HTR-8/SVneo (cell line): Measurements from ENCODE around the gene USP48.
A peak's percentile ranks its signal among the peaks of the same experiment; 100 is the strongest.
"Not testable (repeated sequence)": the region's sequence is repeated elsewhere in the genome, so short reads cannot be mapped to it uniquely, and the experiment has no call there.

Experiments
- DNase-seq: peaks from one replicate; pipeline ENCODE4 v3.0.0; 2011; ENCODE audit warnings: low spot score, mixed read lengths; ENCODE audit not compliant: insufficient read length
- FAIRE-seq: peaks from 2 replicates; lab custom pipeline; 2011; peaks lifted over from hg19 to GRCh38; lab: Jason Lieb, UNC

Gene USP48

GRCh38 chr1:21643624-21644023 is 139.3 kb downstream of the USP48 start:
- no peak for FAIRE-seq

DNA sequence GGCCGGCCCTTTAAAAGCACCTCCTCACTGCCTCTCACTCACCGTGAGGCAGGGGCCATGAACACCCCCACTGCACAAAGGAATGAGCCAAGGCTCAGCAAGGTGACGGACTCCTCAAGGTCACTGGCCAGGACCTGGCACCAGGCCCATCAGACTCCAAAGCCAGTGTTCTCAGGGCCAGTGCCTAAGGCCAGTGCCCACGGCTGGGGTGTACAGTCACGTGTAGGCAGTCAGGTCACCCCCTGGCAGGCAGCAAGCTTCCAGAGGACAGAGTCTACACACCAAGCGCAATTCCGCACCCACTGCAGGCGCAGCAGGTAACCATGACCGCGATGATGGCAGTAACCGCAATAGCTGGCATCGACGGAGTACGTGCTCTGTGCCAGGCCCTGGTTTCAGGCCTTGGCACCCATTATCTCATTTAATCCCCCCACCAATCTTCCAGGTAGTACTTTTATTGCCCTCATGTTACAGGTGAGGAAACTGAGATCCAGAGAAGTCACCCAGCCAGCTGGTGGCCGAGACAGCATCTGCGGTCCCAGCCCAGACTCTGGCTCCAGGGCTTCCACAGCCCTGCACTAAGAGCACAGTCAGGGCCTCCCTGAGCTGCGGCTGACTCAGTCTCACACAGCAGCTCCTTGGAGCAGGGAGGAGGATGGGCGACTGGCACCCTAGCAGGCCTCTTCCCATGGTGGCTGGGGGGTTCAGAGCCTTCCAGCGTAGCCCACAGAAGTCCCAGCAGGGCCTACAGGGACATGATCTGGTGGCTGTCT is 140.8 kb downstream of the USP48 start:
- FAIRE-seq (no peak), DNase-seq (no peak)

More at GRCh38 chr1:21643624-21644023, 139.3 kb downstream of the USP48 start:
- no peak for DNase-seq

GRCh38 chr1:21641537-21641936 is 141.4 kb downstream of the USP48 start:
- FAIRE-seq (no peak), DNase-seq (no peak)

DNA sequence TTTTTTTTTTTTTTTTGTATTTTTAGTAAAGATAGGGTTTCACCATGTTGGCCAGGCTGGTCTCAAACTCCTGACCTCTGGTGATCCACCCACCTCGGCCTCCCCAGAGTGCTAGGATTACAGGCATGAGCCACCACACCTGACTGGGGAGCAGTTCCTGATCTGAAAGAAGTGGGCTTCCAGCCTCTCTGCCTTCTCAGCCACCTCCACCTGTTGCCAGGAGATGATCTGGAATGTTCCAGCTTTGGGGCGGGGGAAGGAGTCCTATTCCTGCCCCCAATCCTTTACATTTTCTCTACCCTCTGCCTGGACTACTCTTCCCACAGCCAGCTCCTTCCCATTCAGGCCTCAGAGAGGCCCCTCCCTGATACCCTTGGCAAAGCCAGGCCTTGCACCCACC is 141.9 kb downstream of the USP48 start:
- no peak for FAIRE-seq

DNA sequence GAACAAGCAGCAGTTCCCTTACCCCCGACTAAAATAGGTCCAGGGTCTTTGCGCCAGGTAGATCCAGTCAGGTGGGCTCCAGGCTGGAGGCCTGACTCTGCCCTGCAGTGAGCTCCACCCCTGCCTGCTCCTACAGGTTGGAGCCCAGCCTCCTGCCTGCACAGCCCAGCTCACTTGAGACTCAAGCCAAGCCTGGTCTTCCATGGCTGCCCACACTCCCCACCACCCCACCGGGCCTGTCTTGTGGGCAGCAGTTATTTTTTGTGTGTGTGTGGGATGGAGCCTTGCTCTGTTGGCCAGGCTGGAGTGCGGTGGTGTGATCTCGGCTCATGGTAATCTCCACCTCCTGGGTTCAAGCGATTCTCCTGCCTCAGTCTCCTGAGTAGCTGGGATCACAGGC is 142.3 kb downstream of the USP48 start:
- DNase-seq: no peak
- FAIRE-seq: no peak

More for the DNA sequence above, 141.9 kb downstream of the USP48 start:
- DNase-seq: no peak

DNA sequence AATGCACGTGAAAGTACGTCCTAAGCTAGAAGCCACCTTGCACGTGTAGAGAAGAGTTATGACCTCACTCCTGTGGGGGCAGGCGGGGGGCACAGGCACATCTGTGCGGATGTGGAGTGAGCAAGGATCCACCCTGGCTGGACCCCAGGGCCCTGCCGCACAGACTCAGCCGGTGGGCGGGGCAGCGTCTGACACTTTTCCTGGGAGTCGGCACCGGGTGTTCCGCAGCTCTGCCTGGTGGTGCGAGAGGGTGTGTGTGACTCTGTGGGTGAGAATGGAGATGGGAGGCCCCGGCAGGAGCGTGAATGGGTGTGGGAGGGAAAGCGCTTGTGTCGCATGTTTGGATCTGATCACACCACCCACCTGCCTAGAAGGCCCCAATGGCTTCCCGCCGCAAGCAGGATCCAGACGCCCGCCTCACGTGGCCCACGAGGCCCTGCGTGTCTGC is 143.3 kb downstream of the USP48 start:
- DNase-seq (no peak), FAIRE-seq (no peak)

DNA sequence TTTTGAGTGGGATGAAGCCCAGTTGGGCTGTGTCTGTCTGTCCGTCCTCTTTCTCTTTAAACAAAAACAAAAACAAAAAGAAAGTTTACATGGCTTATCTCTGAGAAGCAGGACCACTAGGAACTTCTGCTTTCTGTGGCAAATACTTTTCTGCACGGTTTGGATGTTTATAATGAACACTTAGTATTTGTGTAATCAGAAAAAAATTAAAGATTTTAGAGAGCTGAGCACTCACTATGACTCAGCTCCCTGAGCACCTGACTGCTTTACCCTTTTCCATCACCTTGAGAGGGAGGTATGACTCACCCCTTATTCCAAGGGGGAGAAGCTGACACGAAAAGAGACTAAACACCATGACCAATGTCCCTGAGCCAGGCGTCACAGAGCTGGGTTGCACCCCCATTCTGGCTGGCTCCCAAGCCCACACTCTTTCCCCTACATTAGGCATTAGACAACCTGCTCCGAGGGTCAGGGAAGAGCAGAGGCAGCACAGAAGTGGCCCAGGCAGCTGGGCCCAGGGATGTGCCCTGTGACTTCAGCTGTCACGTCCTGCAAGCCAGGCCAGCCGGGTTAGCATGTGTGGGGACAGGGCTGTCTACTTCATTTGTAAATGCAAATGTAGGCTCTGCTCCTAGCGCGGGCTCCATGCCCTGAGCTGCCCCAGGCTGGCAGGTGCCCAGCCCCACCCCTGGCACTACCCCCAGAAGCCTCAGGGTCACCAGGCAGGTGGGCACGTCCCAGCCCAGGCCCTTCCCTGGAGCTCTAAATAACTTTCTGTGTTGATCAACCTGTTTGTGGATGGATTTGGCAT is 144.2 kb downstream of the USP48 start:
- peak; percentile 48 for DNase-seq
- no peak for FAIRE-seq

DNA sequence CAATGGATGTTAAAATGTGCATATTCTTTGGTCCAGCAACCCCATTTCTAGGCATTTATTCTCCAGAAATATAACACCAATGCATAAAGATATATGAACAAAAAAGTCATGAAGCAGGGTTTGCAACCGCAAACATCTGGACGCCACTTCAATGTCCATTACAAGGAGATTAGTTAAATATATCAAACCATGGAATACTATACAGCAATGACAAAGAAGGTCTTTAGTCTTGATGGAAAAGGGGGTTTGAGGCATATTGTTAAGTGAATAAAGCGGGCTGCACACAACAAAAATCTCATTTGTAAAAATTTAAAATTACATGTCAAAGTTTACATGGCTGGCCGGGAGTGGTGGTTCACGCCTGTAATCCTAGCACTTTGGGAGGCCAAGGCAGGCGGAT is 145.4 kb downstream of the USP48 start:
- DNase-seq (no peak), FAIRE-seq (no peak)

DNA sequence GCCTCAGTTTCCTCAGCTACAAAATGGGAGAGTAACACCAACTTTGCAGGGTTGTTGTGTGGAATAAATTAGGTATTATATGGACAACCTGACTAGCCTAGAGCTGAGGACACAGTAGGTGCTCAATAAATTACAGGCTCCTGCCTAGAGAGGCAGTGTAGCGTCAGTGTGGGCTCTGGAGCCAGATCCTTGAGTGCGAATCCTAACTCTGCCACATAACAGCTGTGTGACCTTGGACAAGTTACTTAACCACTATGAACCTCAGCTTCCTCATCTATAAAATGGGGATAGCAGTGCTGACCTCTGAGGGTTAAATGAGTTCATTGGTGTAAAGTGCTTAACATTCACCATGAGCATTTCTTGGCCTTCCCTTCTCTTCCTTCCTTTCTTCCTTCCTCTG is 146.9 kb downstream of the USP48 start:
- DNase-seq (no peak), FAIRE-seq (no peak)

GRCh38 chr1:21634806-21635535 is 148.0 kb downstream of the USP48 start:
- DNase-seq: no peak

DNA sequence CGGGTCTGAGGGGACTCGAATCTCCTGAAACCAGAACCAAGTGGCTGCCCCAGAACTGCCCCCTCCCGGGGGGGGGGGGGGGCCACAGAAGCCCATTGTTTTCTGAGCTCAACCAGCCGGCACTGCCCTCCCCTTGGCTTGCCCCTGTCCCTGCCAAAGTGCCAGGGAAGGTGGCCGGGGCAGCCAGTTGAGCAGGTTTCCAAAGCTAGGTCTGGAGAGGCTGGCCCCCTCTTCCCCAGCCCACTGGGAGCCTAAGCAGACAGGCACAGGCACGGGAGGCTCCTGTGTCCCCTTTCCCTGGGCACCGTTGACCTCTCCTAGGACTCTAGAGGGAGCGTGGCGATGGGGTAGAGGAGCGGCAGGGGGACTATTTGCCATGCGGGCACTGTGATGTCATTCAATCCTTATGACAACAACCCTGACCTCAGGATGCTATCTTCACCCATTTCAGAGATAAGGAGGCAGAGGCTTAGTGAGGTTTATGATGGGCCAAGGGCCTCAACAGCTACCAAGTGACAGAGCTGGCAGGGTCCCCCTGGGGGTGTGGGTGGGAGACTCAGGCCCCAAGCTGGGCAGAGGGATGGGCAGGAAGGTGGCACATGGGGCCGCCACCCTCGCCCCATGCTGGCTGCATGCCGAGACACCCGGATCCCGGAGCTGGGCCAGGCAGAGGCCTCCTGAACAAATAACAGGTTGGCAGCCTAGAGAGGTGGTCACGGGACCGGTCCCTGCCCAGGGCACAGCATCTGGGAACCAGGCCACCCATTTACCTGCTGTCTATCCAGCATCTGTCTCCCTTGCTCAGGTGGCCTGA is 148.8 kb downstream of the USP48 start:
- no peak for FAIRE-seq
- DNase-seq: no peak

More at GRCh38 chr1:21634806-21635535, 148.0 kb downstream of the USP48 start:
- FAIRE-seq: no peak

DNA sequence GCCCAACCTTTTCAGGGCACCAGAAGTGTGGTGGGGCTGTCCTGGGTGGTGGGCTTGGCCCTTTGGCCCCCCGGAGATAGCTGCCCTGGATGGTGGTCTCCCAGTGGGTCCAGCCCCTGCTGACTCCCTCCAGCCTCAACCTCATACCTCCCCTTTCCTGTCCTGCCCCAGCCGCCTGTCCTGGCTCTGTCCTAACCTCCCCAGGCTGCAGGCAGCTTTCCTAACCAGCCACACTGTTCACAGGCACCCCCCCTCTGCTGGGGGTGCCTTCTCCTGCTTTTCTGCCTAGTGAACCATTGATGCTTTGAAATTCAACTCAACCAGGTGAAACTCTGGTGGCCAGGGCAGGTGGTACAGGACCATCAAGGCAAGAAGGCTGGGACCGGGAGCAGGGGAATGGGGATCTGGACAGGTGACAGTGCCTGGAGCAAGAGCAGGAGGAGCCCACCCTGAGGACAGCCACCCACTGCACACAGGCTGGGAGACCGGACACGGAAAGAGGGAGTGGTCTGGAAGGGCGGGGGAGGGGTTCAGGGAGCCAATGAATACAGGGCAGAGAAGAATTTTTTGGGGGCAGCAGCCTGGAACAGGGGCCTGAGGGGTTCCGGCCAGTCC is 149.7 kb downstream of the USP48 start:
- DNase-seq: no peak
- FAIRE-seq: no peak

GRCh38 chr1:21631944-21632887 is 150.7 kb downstream of the USP48 start:
- DNase-seq (no peak), FAIRE-seq (no peak)

- not testable (repeated sequence) for FAIRE-seq
These were observed 151.4 kb downstream of the USP48 start for GRCh38 chr1:21631590-21631943.

DNA sequence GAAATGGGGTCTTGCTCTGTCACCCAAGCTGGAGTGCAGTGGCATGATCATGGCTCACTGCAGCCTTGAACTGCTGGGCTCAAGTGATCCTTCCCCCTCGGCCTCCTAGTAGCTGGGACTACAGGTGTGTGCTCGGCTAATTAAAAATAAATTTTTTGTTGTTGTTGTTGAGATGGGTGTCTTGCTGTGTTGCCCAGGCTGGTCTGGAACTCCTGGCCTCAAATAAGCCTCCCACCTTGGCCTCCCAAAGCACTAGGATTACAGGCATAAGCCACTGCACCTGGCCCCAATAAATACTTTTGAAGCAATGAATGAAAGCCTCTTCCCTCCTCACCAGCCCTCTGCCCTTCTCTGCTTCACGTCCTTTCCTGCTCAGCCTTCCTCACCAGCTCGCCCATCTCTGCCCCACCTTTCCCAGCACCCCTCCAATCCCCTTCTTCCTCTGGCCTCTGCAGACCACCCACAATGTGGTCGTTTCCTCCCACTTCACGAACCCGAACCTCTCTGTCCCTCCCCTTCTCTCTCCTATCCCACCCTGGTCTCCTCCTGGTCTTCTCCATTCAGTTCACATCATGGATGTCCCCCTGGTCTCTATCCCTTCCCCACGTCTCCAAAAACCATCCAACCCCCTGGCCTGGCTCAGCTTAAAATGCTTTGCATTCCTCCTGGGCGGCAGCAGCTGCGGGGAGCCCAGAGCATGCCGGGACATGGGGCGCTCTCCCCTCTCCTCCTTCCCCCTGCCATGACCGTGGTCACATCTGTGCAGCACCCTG is 152.2 kb downstream of the USP48 start:
- FAIRE-seq (no peak), DNase-seq (no peak)

More at GRCh38 chr1:21631590-21631943, 151.4 kb downstream of the USP48 start:
- DNase-seq: not testable (repeated sequence)

DNA sequence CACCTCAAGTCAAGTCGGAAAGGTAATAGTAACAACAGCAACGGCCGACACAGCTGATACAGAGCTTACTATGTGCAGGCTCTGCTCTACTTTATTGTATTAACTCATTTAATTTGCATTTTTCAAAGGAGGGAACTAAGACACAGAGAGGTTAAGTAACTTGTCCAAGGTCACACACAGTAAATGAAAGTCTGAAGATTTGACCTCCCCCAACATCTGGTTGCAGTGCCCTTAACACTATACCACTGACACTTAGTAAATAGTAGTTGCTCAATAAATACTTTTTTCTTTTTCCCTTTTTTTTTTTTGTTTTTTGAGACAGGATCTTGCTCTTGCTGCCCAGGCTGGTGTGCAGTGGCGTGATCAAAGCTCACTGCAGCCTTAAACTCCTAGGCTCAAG is 153.0 kb downstream of the USP48 start:
- DNase-seq (no peak), FAIRE-seq (no peak)

- FAIRE-seq: no peak
- DNase-seq: no peak
These were observed 154.1 kb downstream of the USP48 start for GRCh38 chr1:21628798-21629393.
